Stimulated activated CD4-positive, alpha-beta T cell treated with anti-CD3 and anti-CD28 coated beads, Interleukin-4, amount 100 ng/mL, for 1 hour (primary cell): ENCODE measurements around the gene PREPL.
"Not testable (repeated sequence)": the region's sequence is repeated elsewhere in the genome, so short reads cannot be mapped to it uniquely, and the experiment has no call there.

Experiments used
- DNase-seq: peaks from one replicate; pipeline ENCODE4 v3.0.0-alpha.2; 2020

Gene PREPL

DNA sequence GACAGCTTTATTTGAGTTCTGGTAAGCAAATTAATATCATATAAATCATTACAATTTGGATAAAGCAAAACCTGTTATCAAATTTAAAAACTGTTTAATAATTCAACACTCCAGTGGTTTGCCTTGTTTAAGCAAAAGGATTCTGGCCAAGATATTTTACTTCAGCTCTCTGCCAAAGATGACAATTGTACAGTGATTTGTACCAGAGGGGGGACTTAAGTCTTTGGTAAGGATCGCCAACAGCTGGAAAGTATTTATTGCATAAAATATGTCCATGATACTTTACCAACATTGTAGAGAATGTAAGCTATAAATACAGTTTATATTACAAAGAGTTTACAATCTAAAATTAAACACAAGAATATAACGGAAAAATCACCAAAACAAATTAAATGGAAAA lies 13.8 kb downstream of the PREPL start:
- DNase-seq = no peak

DNA sequence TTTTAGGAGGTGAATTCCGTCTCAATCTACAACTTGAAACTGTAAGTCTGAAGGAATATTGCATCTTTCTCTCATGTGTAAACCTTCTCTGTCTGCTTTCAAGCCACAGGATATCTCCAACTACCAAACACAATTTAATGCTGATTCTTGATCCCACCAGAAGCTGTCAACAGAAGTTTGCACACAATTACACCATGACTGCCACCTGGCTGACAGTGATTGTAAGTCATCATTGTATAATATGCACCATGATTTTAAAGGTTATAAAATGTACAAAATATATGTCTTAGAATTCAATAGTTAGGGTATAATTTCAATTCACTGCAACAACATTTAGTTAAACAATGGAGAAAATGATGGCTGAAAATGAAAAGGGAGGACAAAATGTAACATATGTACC lies 18.4 kb downstream of the PREPL start:
- no peak for DNase-seq

DNA sequence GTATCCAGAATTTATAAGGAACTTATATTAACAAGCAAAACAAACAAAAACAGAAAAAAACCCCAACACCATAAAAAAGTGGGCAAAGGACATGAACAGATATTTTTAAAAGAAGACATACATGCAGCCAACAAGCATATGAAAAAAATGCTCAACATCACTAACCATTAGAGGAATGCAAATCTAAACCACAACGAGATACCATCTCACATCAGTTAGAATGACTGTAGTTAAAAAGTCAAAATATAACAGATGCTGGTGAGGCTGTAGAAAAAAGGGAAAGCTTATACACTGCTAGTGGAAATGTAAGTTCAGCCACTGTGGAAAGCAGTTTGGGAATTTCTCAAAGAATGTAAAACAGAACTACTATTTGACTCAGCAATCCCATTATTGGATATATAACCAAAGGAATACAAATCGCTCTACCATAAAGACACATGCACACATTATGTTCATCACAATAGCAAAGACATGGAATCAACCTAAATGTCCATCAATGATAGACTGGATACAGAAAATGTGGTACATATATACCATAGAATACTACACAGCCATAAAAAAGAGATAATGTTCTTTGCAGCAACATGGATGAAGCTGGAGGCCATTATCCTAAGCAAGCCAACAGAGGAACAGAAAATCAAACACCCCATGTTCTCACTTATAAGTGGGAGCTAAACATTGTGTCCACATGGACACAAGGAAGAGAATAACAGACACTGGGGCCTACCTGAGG lies 25.3 kb downstream of the PREPL start:
- no peak for DNase-seq

DNA sequence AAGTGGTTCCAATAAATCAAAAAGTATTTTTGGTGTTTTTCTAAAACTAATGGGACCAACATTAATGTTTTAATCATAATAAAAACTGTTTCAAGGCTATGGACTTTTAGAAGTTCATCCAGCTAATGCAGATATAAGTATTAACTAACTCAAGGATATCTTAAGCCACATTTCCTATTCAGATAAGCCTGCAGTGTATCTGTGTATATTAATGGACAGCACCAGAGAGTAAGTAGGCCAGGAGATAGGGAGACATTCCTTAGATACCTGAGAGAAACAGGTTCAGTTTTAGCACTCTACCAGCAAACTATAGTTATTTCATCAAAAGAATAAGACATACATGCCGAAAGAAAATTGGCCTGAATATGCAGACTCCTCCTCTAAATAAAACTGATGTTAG lies 27.3 kb downstream of the PREPL start:
- no peak for DNase-seq

DNA sequence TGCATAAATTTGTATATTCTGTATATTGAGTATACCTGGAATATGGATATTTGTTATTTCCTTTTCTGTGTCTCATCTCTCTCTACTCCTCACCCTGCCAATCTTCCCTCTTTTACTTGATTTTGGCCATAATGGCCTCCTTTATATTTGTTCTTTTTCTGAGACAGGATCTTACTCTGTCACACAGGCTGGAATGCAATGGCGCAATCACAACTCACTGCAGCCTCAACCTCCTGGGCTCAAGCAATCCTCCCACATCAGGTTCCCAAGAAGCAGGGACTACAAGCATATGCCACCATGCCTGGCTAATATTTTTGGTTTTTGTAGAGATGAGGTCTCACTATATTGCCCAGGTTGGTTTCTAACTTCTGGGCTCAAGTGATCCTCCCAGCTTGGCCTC lies 30.5 kb downstream of the PREPL start:
- DNase-seq = no peak

DNA sequence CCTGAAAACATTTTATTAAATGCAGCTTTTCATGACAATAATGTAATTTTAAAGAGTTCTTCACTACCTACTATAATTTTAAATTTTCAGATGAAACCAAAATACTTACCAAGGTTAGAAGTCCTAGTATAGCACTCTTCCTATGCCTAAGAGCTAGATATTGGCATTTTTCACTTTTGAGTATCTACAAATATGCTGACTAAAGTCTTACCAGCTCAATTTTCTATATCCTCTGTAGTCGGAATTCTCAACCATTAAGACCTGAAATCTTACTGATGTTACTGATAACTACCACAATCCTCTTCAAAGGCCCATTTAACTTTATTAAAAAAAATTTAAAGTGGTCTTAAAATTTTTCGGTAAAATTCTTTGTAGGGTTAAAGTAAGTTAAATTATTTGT lies 32.0 kb downstream of the PREPL start:
- DNase-seq = no peak

DNA sequence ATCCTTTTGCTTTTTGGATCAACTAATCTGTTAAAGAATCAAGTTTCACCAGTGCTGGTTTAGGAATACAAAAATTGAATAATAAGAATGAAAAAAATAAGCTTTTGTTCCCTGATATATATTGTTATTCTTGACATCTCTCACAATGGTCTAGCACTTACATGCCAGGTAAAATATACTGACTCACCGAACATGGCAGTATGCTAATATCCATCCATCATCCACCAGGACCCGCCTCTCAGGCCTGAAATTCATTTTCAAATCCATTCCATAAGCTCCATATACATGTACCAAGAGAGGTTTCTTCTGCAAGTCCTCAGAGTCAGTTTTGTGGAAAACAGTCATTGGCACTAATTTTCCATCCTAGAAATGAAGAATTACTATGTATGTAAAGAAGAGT lies 32.5 kb downstream of the PREPL start:
- DNase-seq = no peak

DNA sequence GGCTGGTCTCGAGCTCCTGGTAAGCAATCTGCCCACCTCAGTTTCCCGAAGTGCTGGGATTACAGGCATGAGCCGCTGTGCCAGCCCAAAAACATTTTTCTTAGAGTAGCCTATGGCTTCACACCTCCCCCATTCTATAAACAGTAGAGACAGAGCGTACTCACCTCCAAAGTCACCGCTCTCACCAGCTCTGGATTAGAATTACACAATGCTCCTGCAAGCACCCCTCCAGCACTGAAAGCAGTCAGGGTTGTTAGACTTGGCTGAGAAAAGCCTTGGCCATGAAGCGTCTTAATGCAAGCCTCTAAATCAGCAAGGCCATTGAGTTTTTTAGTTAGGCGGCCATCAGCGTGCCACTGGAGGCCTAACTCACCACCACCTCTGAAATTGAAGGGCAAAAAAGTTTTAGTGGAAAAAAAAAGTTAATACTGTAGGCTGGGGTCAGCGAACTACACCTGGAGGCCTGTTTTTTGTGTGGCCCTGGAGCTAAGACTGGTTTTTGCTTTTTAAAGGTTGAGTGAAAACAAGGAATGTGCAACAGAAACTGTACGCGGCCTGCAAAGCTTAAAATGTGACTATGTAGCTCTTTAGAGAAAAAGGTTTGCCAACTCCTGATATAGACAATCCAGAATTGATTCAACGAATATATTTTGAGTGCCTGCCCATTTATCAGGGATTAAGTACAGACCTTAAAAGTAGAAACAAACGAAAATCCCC lies 34.6 kb downstream of the PREPL start:
- no peak for DNase-seq

DNA sequence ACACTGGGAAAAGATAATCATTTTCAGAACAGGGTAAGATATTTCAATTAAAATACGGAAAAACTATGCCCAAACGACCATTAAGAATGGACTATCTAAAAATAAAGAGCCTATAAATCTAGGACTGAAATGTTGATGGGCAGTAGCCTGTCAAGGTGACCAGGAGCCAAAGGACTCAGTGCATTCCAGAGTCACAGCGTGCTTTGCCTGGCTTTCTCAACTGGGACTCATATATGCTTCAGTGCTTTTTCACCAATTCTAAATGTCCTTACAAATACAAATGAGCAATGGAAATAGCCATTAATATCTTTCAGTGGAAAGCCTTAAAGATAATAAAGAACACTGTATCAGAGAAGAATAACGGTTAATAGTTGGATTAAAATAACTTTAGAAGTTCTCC lies 35.4 kb downstream of the PREPL start:
- DNase-seq = no peak

DNA sequence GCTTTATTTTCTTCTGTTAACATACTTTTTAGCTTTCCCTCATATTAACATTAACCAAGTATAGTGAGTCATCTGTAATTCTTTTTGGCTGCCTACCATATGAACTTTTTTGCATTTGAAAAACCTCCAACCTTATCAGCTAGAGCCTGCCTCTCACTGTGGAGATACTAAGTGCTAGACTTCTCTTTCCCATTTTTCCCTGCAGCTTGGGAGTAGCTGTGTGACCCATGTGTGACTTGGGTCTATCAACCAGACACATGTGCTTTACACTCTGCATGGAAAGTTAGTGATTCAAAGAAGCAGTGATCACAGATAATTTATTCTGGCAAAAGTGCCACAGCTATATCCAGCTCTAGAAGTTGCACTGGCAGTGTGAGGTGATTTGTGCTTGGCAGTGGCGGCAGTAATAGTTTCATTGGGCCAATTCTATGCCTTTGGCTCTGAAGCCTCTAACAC lies 36.3 kb downstream of the PREPL start:
- DNase-seq = no peak

DNA sequence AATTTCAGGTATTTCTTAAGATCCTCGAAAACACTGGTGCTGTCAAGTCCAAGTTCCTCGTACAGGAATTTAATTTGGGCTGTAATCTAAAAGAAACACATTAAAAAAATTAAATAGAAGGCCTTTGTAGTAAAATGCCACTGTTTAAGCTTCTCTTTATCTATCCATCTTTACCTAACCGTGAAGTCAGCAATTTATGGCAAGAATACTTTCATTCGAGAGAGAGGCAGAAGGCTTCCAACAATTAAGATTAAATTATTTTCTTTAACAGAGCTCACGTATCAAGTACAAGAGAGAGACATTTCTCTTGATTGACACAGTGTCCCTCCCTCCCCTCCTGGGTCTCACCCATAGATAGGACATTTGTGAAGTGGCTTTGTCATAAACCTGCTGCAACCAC lies 39.9 kb downstream of the PREPL start:
- no peak for DNase-seq

DNA sequence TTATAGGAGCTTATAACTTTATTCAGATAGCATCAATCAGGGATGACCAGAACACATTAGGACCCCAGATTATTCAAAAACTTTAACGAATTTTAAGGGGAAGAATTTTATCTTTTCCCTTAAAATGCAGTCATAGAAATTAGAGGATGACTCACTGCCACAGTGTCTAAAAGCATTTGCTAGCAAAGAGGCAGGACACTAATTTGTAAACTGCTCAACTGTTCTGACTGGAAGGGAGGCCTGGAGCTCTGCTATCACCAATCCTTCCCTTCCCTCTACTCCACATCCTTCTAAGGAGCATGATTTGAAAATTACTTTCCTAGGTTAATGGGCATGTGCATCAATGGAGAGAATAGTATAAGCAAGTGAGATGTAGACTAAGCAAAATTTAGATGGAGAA lies 40.5 kb downstream of the PREPL start:
- DNase-seq = no peak

DNA sequence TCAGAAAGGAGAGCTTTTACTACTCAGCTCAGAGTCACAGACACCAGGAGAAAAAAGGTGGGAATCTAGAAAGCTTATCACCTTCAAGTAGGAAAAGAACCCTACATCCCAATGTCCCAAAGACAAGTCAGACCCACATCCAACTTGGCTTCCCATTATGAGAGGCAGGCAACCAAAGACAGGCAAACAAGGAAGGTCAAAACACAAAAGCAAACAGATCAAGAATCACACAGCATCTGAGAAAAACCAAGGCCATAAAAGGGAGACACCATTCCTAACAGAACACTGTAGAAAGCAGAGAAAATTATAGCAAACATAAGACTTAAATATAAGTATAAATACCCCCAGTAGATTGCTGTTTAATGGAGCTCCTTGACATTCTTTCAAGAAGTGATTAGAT lies 45.3 kb downstream of the PREPL start:
- DNase-seq = no peak

DNA sequence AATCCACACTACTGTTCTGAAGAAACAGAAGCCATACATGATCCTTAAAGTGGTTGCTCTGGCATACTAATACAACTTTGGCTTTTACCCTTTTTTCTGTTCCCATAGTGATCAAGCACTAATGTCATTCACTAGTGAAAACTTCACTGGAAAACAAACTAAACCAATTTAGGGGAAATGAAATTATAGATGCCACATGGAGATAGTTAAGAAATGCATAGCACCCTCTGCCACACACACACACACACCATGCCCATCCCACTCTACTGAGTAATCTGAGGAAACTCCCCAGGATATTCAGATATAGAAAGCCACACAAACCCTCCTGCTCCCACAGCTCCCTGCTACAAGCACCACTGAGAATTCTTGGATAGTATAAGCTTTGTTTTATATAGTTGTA lies 46.9 kb downstream of the PREPL start:
- no peak for DNase-seq

DNA sequence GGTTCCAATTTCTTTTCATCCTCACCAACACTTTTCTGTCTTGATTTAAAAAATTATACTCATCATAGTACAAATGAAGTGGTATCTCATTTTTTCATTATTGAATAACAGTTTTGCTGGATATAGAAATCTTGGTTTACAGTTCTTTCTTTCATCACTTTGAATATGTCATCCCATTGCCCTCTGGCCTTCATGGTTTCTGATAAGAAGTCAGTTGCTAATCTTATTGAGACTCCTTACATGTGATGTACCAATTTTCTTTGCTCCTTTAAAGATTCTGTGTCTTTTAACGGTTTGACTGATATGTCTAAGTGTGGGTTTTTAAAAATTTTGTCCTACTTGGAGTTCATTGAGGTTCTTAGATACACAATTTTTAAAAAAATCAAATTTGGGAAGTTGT lies 51.0 kb downstream of the PREPL start:
- DNase-seq = no peak

DNA sequence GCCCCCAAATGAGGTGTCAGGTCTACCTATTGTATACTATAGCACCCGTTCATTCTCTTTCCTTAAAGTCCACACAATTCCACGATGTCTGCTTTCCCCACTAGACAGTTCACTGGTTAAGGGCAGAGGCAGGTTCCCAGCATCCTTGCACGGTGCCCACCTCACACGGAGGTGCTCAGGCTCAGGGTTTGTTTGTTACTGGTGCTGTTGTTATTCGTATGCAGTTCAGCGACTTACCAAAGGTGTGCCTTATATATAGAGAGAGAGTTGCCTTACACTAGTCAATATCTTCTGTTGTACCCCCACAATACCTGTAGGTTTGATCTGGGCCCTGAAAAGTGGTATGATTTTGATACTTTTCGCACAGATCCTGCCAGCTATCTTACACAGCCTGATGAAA lies 55.4 kb downstream of the PREPL start:
- no peak for DNase-seq

DNA sequence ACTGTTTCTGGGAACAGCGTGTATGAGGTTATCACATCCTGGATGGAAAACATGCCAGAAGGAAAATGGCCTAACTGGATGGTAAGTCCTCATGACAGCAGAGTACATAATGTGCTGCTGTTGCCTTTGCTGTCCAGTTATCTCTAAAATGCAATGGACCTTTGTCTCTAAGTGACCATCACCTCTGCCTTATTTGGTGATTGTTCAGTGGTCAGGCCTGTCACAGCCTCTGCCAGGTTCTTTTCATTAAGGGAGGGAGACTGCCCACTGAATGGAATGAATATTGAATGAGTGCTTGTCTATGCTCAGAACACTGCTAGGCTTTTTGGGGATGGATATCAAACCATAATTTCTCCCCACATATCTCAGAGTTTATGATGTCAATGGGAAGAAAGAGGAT lies 57.0 kb downstream of the PREPL start:
- DNase-seq = no peak

DNA sequence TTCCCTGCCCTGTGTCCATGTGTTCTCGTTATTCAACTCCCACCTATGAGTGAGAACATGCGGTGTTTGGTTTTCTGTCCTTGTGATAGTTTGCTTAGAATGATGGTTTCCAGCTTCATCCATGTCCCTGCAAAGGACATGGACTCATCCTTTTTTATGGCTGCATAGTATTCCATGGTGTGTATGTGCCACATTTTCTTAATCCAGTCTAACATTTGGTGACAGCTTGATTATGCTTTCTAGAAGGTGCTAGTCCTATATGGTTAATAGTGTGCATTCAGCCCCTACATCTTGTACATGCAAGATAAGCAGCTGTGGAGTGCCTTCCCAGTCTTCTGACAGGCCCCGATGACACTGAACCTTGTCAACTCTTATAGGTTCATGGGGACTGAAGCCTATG lies 57.5 kb downstream of the PREPL start:
- DNase-seq = not testable (repeated sequence)

DNA sequence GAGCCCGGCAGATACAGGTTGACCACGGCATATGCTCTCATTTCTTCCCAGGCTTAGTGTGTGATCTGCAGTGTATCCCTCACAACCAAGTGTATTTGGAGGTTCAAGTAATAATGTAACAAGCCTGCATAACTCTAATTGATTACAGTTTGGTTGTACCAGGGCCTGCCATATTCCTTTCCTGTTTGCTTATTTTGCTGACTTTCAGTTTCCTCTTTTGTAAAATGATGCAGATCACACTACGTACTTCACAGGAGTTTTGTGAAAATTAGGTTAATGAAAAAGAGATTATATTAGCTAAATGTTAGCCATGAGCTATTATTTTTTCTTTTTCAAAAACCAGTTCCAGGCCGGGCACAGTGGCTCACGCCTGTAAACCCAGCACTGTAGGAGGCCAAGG lies 60.2 kb downstream of the PREPL start:
- no peak for DNase-seq

DNA sequence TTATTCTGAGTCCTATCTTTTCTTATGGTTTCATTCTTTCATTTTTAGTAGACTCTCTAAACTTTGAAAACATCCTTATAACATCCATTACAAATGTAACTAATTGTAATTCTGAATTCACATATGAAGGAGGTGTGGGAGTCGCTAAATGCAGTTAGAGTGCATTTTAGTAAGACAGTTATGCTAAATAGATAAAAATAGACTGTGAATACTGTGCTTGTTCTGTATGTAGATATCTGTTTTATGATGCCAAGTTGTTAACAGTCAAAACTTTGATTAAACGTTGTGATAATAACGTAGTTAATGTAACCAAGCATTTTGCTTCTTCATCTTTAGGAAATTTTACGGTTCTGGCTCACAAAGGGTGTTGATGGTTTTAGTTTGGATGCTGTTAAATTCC lies 61.7 kb downstream of the PREPL start:
- no peak for DNase-seq

DNA sequence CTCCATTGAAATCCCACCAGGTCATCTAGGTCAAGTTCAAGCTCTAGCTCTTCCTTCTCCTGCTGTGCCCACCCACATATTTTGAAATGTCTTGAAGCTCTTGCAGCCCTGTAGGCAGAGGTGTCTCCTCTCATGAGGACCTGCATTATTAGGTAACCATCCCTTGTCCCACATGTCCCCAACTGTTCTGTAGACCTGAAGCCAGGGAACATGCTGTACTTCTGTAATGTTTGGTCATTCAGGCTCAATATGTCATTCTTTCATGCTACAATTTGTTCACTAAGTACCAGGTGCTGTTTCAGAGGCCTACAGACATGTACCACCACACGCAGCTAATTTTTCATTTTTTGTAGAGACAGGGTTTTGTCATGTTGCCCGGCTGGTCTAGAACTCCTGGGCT lies 63.9 kb downstream of the PREPL start:
- DNase-seq = no peak

DNA sequence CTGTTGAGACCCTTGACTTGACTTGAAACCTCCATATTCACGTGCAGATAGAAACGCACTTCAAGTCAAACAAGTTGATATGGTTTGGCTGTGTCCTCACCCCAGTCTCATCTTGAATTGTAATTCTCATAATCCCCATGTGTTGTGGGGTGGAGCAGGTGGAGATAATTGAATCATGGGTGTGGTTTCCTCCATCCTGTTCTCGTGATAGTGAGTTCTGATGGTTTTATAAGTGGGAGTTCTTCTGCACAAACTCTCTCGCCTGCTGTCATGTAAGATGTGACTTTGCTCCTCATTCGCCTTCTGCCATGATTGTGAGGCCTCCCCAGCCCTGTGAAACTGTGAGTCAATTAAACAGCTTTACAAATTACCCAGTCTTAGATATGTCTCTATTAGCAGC lies 64.6 kb downstream of the PREPL start:
- DNase-seq = no peak

DNA sequence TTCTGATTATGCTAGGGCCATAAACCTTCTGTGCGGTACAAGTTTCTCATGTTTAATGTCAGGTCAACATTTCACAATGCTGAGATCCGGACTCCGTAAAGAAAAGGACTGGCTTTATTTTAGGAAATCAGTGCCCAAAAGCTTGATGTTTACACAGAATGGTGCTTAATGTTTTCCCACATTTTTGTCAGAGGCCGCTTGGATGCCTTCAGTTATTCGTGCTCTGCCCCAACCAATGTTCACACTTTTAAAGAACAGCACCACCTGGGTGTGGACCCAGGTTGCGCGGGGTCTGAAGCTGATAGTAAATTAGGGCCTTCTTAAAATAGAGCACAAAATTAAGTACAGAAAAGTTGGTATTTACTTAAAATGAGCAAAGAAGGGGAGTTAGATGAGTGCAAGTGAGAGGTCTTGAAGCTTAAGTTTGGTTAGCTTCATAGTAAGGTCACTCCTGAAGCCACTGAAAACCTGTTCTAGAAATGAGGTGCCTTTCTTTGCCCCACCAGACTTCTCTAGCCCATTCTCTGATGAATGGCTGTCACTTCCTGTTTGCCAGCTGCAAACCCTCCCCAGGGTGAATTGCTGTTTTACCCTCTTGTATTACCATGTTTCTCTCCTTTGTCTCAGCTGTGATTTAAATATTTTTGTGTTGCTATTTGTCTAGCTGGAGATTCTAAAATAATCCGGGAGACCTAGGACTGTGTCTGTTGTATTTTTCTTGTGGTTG lies 65.5 kb downstream of the PREPL start:
- no peak for DNase-seq

DNA sequence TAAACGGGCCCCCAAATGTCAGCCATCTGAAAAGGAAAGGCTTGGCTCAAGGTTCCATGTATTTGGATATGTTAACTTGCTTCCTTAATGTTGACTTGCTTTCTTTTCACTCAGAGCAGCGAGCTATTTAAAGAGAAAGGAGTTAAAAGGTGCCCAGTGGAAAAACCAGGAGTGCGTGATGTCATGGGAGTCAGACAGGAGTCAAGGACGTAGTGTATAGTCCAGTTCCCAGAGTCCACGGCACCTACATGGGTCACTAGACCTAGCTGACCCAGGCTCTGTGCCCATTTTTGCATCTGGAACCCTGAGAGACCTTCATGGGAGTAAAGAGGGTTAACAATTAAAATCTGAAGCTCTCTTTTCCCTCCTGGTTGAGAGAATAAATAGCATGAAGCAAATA lies 66.2 kb downstream of the PREPL start:
- DNase-seq = no peak
